CD4-positive, alpha-beta T cell (primary cell): Measurements from ENCODE around the gene LTA4H. TPM values are rescaled to one million over a fixed set of nuclear protein-coding genes. Genes with fewer than 3 reads are reported as not detected.

Experiments used
- ATAC-seq: fragments of 200-7000 bp; cut with Tn5 transposase; one replicate; pipeline ENCODE4 v1.10.0; 2022; ENCODE audit warnings: mild to moderate bottlenecking; ENCODE audit not compliant: poor library complexity
- CTCF ChIA-PET: fragments of 350-600 bp; sonication (Branson Sonifier 250); formaldehyde crosslinking; loops from one replicate; lab custom pipeline; 2021; ENCODE audit warnings: antibody characterized with exemption, inconsistent platforms; lab: Charles Lee
- POLR2A ChIA-PET: fragments of 350-600 bp; sonication (Branson Sonifier 250); formaldehyde crosslinking; loops from one replicate; lab custom pipeline; 2021; ENCODE audit warnings: antibody characterized with exemption, inconsistent platforms; lab: Charles Lee
- DNase-seq, 14 experiments: peaks; one replicate each; pipeline ENCODE4 v3.0.0-alpha.2; 2013 to 2020; ENCODE audit warnings: mixed read lengths in 2 of 14
- H3K27ac ChIP-seq, 2 donors: one replicate each; pipeline versions ENCODE4 v1.5.1 to v1.7.0; 2013; ENCODE audit warnings: low read length in 2 of 2, low read depth in 1 of 2, mild to moderate bottlenecking in 1 of 2
- H3K27me3 ChIP-seq, 2 experiments: 1 replicate in 1 of 2; 2 replicates in 1 of 2; pipeline versions ENCODE4 v1.6.1 to v1.7.0; 2013; ENCODE audit warnings: low read length in 2 of 2, control low read depth in 1 of 2, mild to moderate bottlenecking in 1 of 2, moderate library complexity in 1 of 2; ENCODE audit not compliant: insufficient read depth in 2 of 2, control insufficient read depth in 1 of 2
- H3K36me3 ChIP-seq: one replicate; pipeline ENCODE4 v1.6.1; 2013; ENCODE audit warnings: low read length, control low read depth; ENCODE audit not compliant: insufficient read depth
- H3K4me1 ChIP-seq: one replicate; pipeline ENCODE4 v1.6.1; 2013; ENCODE audit warnings: low read length, control low read depth; ENCODE audit not compliant: insufficient read depth
- H3K4me3 ChIP-seq: one replicate; pipeline ENCODE4 v1.5.1; 2013; ENCODE audit warnings: mild to moderate bottlenecking, low read length, moderate library complexity
- H3K9me3 ChIP-seq, 2 experiments: 1 replicate in 1 of 2; 2 replicates in 1 of 2; pipeline versions ENCODE4 v1.6.1 to v1.7.0; 2013; ENCODE audit warnings: low read length in 2 of 2, mild to moderate bottlenecking in 2 of 2, control low read depth in 1 of 2, moderate library complexity in 1 of 2; ENCODE audit not compliant: control insufficient read depth in 1 of 2, insufficient read depth in 1 of 2
- H3K27ac Mint-ChIP-seq: one replicate; pipeline ENCODE4 v1.8.0; 2020; ENCODE audit warnings: mixed read lengths
- H3K27me3 Mint-ChIP-seq: one replicate; pipeline ENCODE4 v1.8.0; 2021; ENCODE audit warnings: mixed read lengths
- H3K36me3 Mint-ChIP-seq: one replicate; pipeline ENCODE4 v1.8.0; 2021; ENCODE audit warnings: low read depth, mixed read lengths
- H3K4me1 Mint-ChIP-seq: one replicate; pipeline ENCODE4 v1.8.0; 2021; ENCODE audit warnings: low read depth, mixed read lengths
- H3K4me3 Mint-ChIP-seq: one replicate; pipeline ENCODE4 v1.8.0; 2020; ENCODE audit warnings: mild to moderate bottlenecking, mixed read lengths
- H3K9me3 Mint-ChIP-seq: one replicate; pipeline ENCODE4 v1.8.0; 2020; ENCODE audit warnings: mixed read lengths
- CTCF ChIP-seq: fragments of 200-600 bp; IDR thresholded peaks from one replicate; pipeline ENCODE4 v1.8.0; 2022; ENCODE audit warnings: antibody characterized with exemption, mild to moderate bottlenecking
- intact Hi-C, 2 experiments: fragments of 100-400 bp; cut with DNase I in 1 of 2; cut with micrococcal nuclease in 1 of 2; formaldehyde crosslinking; loops; one replicate each; pipeline versions ENCODE4 v1.15.1 to v1.9.0; 2023 to 2025; cut with DNase I, micrococcal nuclease
- total RNA-seq, 174 experiments: library from RNA in 2 of 174; stranded (reverse) in 2 of 174; gene quantifications; one replicate each; pipeline ENCODE4 v1.2.3 and lab custom pipeline; 2021 to 2026

The LTA4H gene
- total RNA-seq, 2 experiments from 2014 or later, result 43.0 to 44.0 TPM

DNA sequence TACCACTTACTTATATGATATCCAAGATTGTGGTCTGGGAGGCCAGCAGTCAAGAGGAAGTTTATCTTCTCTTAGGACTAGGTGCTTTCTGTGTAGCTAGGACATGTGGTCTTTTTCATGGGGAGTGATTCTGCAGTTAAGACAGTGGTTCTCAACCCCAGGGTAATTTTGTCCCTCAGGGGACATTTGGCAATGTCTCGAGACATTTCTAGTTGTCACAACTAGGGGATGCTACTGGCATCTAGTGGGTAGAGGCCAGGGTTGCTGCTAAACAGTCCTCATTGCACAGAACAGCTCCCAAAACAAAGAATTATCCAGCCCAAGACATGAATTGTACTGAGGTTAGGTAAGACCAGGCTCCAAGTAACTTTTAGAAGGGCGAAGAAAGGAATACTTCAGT lies 72.3 kb downstream of the LTA4H start:
- Mint-ChIP-seq H3K4me1 (no peaks in the 10 kb centered on the region), H3K9me3 (no peaks in the 10 kb centered on the region), H3K27ac (no peak overlapping the region), H3K36me3 (peaks cover 19% of the 10 kb centered on the region), H3K4me3 (no peak overlapping the region), H3K27me3 (no peaks in the 10 kb centered on the region)
- POLR2A ChIA-PET, result interaction anchor here (0.7 kb wide), 1 partner anchor 13 kb away, joined by 4 read pairs; no protein-coding TSS in a partner anchor
- TF ChIP-seq CTCF, result no peak
- Histone ChIP-seq H3K27me3 (no peaks in the 10 kb centered on the region), H3K4me3 (no peak overlapping the region), H3K36me3 (peaks cover 5% of the 10 kb centered on the region), H3K27ac (no peak overlapping the region), H3K4me1 (no peaks in the 10 kb centered on the region), H3K9me3 (no peaks in the 10 kb centered on the region)
- DNase-seq, result peak in 1 of 14 experiments; percentile 7
- CTCF ChIA-PET, result no interaction called here
- intact Hi-C loops, result no loop called here
- no peak for ATAC-seq

DNA sequence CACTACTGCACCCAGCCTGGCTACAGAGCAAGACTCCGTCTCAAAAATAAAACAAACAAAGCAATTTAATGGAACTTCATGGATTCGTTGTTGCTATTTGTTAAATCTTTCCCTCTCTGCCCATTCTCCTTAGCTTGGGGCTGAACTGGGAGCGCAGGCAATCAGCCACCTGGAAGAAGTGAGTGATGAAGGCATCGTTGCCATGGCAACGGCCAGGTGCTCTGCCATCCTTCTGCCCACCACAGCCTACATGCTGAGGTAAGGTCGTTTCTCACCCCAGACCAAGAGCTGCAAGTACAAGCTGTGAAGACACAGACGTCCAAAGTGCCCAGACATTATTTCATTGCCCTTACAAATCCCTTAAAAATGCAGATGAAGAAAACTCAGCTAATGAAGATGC lies 73.2 kb downstream of the LTA4H start:
- peaks cover 5% of the 10 kb centered on the region for H3K36me3 ChIP-seq
- no peak overlapping the region for H3K27ac ChIP-seq
- H3K27me3 Mint-ChIP-seq, result no peaks in the 10 kb centered on the region
- no peak overlapping the region for H3K4me3 ChIP-seq
- CTCF ChIA-PET, result no interaction called here
- H3K4me3 Mint-ChIP-seq, result no peak overlapping the region
- no peaks in the 10 kb centered on the region for H3K9me3 ChIP-seq
- no peaks in the 10 kb centered on the region for H3K27me3 ChIP-seq
- H3K36me3 Mint-ChIP-seq, result peaks cover 16% of the 10 kb centered on the region
- H3K4me1 Mint-ChIP-seq, result no peaks in the 10 kb centered on the region
- intact Hi-C loops, result no loop called here
- DNase-seq (no peak), ATAC-seq (no peak)
- H3K9me3 Mint-ChIP-seq, result no peaks in the 10 kb centered on the region
- no peak overlapping the region for H3K27ac Mint-ChIP-seq
- TF ChIP-seq CTCF, result no peak
- POLR2A ChIA-PET, result interaction anchor here (0.7 kb wide), 1 partner anchor 13 kb away, joined by 4 read pairs; no protein-coding TSS in a partner anchor
- no peaks in the 10 kb centered on the region for H3K4me1 ChIP-seq

GRCh38 chr12:95960241-95960640 lies 75.1 kb downstream of the LTA4H start:
- no peak for ATAC-seq
- no peak for DNase-seq
- H3K4me3 Mint-ChIP-seq, result no peak overlapping the region
- intact Hi-C loops, result no loop called here
- H3K36me3 ChIP-seq, result no peaks in the 10 kb centered on the region
- ChIA-PET CTCF (interaction anchor here (1.1 kb wide), 1 partner anchor 149 kb away, joined by 3 read pairs; no protein-coding TSS in a partner anchor), POLR2A (no interaction called here)
- no peaks in the 10 kb centered on the region for H3K27me3 ChIP-seq
- H3K4me1 Mint-ChIP-seq, result no peaks in the 10 kb centered on the region
- no peak for TF ChIP-seq CTCF
- no peaks in the 10 kb centered on the region for H3K4me1 ChIP-seq
- no peak overlapping the region for H3K27ac ChIP-seq
- no peaks in the 10 kb centered on the region for H3K9me3 Mint-ChIP-seq
- no peak overlapping the region for H3K27ac Mint-ChIP-seq
- peaks cover 5% of the 10 kb centered on the region for H3K36me3 Mint-ChIP-seq
- H3K27me3 Mint-ChIP-seq, result no peaks in the 10 kb centered on the region
- no peak overlapping the region for H3K4me3 ChIP-seq
- H3K9me3 ChIP-seq, result no peaks in the 10 kb centered on the region
